Kidney (tissue), 14 donors: ENCODE measurements around the gene PARP2. TPM values are rescaled to one million over a fixed set of nuclear protein-coding genes. Genes with fewer than 3 reads are reported as not detected.

ENCODE experiments used
- DNase-seq, 5 donors: peaks; one replicate each; pipeline ENCODE4 v3.0.0-alpha.2; 2013 to 2020
- FAIRE-seq: peaks from 2 replicates; lab custom pipeline; 2012; peaks lifted over from hg19 to GRCh38; lab: Jason Lieb, UNC
- H3K27ac ChIP-seq, 2 donors: one replicate each; pipeline ENCODE4 v1.7.0; 2013; ENCODE audit warnings: low read depth in 2 of 2, low read length in 2 of 2, inconsistent platforms in 1 of 2
- H3K27me3 ChIP-seq: one replicate; pipeline ENCODE4 v1.7.1; 2013; ENCODE audit warnings: low read length, inconsistent platforms; ENCODE audit not compliant: control insufficient read depth, insufficient read depth
- H3K36me3 ChIP-seq, 3 donors: one replicate each; pipeline versions ENCODE4 v1.7.0 to v1.7.1; 2013; ENCODE audit warnings: low read length in 3 of 3, control low read depth in 1 of 3, inconsistent platforms in 1 of 3; ENCODE audit not compliant: insufficient read depth in 3 of 3, control insufficient read depth in 2 of 3
- H3K4me1 ChIP-seq, 3 donors: one replicate each; pipeline versions ENCODE4 v1.7.0 to v1.7.1; 2013; ENCODE audit warnings: low read length in 3 of 3, inconsistent platforms in 1 of 3, low read depth in 1 of 3; ENCODE audit not compliant: control insufficient read depth in 2 of 3, insufficient read depth in 2 of 3
- H3K4me3 ChIP-seq, 3 donors: one replicate each; pipeline versions ENCODE4 v1.7.0 to v1.8.1; 2013; ENCODE audit warnings: low read length in 3 of 3, control low read depth in 1 of 3, inconsistent platforms in 1 of 3
- H3K9ac ChIP-seq, 3 donors: one replicate each; pipeline versions ENCODE4 v1.7.0 to v1.7.1; 2013; ENCODE audit warnings: low read length in 3 of 3, control low read depth in 1 of 3, inconsistent platforms in 1 of 3
- H3K9me3 ChIP-seq, 3 donors: one replicate each; pipeline versions ENCODE4 v1.7.0 to v1.7.1; 2013; ENCODE audit warnings: low read length in 3 of 3, control low read depth in 1 of 3, inconsistent platforms in 1 of 3; ENCODE audit not compliant: control insufficient read depth in 2 of 3, insufficient read depth in 1 of 3
- CTCF ChIP-seq: IDR thresholded peaks from 3 replicates; pipeline ENCODE4 v1.5.1; 2012; ENCODE audit warnings: mild to moderate bottlenecking, moderate library complexity, borderline replicate concordance; ENCODE audit not compliant: insufficient read depth; ENCODE audit errors: extremely low read depth
- intact Hi-C: fragments of 100-400 bp; cut with DNase I; formaldehyde crosslinking; loops from one replicate; pipeline ENCODE4 v1.11.1; 2022
- polyA plus RNA-seq: library from polyadenylated mRNA; stranded (reverse); fragments of 350-450 nt; fragmentation: Illumina TruSeq; extraction: RNeasy Lipid Tissue Mini Kit (QIAGEN cat#74804); gene quantifications from one replicate; pipeline ENCODE4 v1.2.3, GENCODE V29; 2014; ENCODE audit warnings: low read depth, low replicate concordance; ENCODE audit not compliant: insufficient read depth
- total RNA-seq: library from RNA; stranded (reverse); fragmentation: NEBNext Ultra II Directional; extraction: Animal tissue kit (Norgen Biotek cat#: 25700); gene quantifications from one replicate; pipeline ENCODE4 v1.2.1, GENCODE V29; 2021
- donor health status: control.
- donor health status: control.
- donor health status: control.
- donor health status: control.
- donor health status: control.
- donor health status: DM: yes; HTN: yes; CAD: no.
- donor health status: Normal renal cell carcinoma (clear cell type).

PARP2 gene
- total and polyA plus RNA-seq, 2 donors from 2014 or later = 14.4 to 18.4 TPM

- Histone ChIP-seq H3K36me3 (peaks cover 5 to 10% (median 8%) of the 10 kb centered on the region in 3 donors), H3K9me3 (no peaks in the 10 kb centered on the region), H3K27me3 (no peaks in the 10 kb centered on the region), H3K27ac (no peak overlapping the region), H3K9ac (no peak overlapping the region), H3K4me3 (no peak overlapping the region), H3K4me1 (peaks cover 0 to 3% (median 0%) of the 10 kb centered on the region in 3 donors)
- intact Hi-C loops = no loop called here
- no peak for FAIRE-seq
- TF ChIP-seq CTCF = no peak
- DNase-seq = no peak
Measured at GRCh38 chr14:20345366-20345765, 1.9 kb downstream of the PARP2 start.

GRCh38 chr14:20346713-20347112 is 3.3 kb downstream of the PARP2 start:
- Histone ChIP-seq H3K27ac (no peak overlapping the region), H3K36me3 (peaks cover 9 to 15% (median 14%) of the 10 kb centered on the region in 3 donors)

GRCh38 chr14:20347747-20348146 is 4.3 kb downstream of the PARP2 start:
- no peak for FAIRE-seq
- TF ChIP-seq CTCF = no peak
- intact Hi-C loops = no loop called here
- Histone ChIP-seq H3K4me1 (peaks cover 0 to 3% (median 0%) of the 10 kb centered on the region in 3 donors), H3K4me3 (no peak overlapping the region), H3K9me3 (no peaks in the 10 kb centered on the region), H3K36me3 (peaks cover 9 to 17% (median 14%) of the 10 kb centered on the region in 3 donors), H3K27me3 (no peaks in the 10 kb centered on the region), H3K9ac (no peak overlapping the region), H3K27ac (no peak overlapping the region)
- DNase-seq = no peak

More at GRCh38 chr14:20346713-20347112, 3.3 kb downstream of the PARP2 start:
- FAIRE-seq = no peak
- no peak overlapping the region for H3K9ac ChIP-seq
- H3K9me3 ChIP-seq = no peaks in the 10 kb centered on the region
- no peak overlapping the region for H3K4me3 ChIP-seq
- H3K4me1 ChIP-seq = peaks cover 0 to 3% (median 0%) of the 10 kb centered on the region in 3 donors
- DNase-seq = no peak
- intact Hi-C loops = no loop called here
- H3K27me3 ChIP-seq = no peaks in the 10 kb centered on the region
- TF ChIP-seq CTCF = no peak

GRCh38 chr14:20350282-20350681 is 6.8 kb downstream of the PARP2 start:
- Histone ChIP-seq H3K4me3 (no peak overlapping the region), H3K9me3 (no peaks in the 10 kb centered on the region), H3K4me1 (no peaks in the 10 kb centered on the region), H3K36me3 (peaks cover 12 to 30% (median 27%) of the 10 kb centered on the region in 3 donors), H3K27me3 (no peaks in the 10 kb centered on the region), H3K27ac (no peak overlapping the region), H3K9ac (no peak overlapping the region)
- no peak for TF ChIP-seq CTCF
- intact Hi-C loops = no loop called here
- FAIRE-seq (no peak), DNase-seq (no peak)
